ENCODE measurements around the gene PCDHB6.
"Not testable (repeated sequence)": the region's sequence is repeated elsewhere in the genome, so short reads cannot be mapped to it uniquely, and the experiment has no call there.

PCDHB6 gene

DNA sequence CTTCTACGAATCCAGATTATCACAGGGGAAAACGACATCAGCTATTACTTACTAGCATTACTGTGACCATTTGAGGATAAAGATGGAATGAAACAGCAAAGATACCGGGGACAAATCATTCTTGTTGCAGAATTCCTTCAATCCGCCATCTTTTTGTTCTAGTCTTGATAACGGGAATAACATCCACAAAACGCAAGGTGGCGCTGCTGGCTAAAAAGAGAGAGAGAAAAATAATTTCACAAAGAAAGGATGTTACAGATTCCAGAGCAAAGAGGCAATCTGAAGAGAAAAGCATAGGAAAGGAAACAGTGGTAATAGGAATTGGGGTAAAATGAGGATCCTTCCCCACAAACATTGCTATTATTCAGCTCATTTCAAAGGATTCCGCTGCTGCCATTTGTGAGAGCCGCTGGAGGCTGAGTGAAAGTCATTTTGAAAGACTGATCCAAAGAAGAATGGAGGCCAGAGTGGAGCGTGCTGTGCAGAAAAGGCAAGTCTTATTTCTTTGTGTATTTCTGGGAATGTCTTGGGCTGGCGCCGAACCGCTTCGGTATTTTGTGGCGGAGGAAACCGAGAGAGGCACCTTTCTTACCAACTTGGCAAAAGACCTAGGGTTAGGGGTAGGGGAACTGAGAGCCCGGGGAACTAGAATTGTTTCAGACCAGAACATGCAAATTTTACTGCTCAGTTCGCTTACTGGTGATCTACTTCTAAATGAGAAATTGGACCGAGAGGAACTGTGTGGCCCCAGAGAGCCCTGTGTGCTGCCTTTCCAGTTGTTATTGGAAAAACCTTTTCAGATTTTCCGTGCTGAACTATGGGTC lies 22.7 kb downstream of the PCDHB6 start, which contains the start of gene PCDHB7:
TSS of gene PCDHB7 (plus strand) at position 264 of the 824 bp plus-strand sequence. CDS start at position 456, 192 bp downstream.
- no peak for DNase-seq (ENCODE audit: low read depth)

- not testable (repeated sequence) for DNase-seq (ENCODE audit: low read depth)
Measured at GRCh38 chr5:141174291-141175104, 24.6 kb downstream of the PCDHB6 start.

- DNase-seq (ENCODE audit: low read depth), result no peak
Measured at GRCh38 chr5:141175933-141176332, 26.1 kb downstream of the PCDHB6 start.

GRCh38 chr5:141177577-141178191 lies 27.8 kb downstream of the PCDHB6 start, which contains the start of gene PCDHB8:
PCDHB8 (plus strand) TSS chr5:141177790; CDS start chr5:141178035, 245 bp downstream.
- not testable (repeated sequence) for DNase-seq (ENCODE audit: low read depth)

- not testable (repeated sequence) for DNase-seq (ENCODE audit: low read depth)
Measured at GRCh38 chr5:141179371-141179770, 29.5 kb downstream of the PCDHB6 start.

DNA sequence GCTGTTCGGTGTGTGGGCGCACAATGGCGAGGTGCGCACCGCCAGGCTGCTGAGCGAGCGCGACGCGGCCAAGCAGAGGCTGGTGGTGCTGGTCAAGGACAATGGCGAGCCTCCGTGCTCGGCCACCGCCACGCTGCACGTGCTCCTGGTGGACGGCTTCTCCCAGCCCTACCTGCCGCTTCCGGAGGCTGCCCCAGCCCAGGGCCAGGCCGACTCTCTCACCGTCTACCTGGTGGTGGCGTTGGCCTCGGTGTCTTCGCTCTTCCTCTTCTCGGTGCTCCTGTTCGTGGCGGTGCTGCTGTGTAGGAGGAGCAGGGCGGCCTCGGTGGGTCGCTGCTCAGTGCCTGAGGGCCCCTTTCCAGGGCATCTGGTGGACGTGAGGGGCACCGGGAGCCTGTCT lies 30.0 kb downstream of the PCDHB6 start:
- not testable (repeated sequence) for DNase-seq (ENCODE audit: low read depth)

- DNase-seq (ENCODE audit: low read depth), result no peak
Measured at GRCh38 chr5:141180313-141180712, 30.5 kb downstream of the PCDHB6 start.

DNA sequence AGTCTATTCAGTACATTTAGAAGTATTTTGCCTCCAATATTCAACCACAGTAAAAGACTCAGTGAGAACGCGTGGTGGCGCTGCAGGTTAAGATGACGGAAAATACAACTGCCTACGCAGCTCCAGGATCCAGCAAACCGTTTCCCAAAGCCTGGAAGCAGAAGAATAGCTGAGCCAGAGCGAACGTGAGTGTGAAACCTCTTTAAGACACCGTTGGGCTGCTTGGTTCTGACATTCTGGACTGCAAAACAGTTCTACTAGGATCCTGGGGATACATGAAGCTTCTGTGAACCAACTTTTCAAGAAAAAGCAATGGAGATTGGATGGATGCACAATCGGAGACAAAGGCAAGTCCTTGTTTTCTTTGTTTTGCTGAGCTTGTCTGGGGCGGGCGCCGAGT lies 32.4 kb downstream of the PCDHB6 start, which contains the start of gene PCDHB16:
TSS of gene PCDHB16 (plus strand) at position 140 of the 400 bp plus-strand sequence. CDS start at position 313, 173 bp downstream.
- no peak for DNase-seq (ENCODE audit: low read depth)

DNA sequence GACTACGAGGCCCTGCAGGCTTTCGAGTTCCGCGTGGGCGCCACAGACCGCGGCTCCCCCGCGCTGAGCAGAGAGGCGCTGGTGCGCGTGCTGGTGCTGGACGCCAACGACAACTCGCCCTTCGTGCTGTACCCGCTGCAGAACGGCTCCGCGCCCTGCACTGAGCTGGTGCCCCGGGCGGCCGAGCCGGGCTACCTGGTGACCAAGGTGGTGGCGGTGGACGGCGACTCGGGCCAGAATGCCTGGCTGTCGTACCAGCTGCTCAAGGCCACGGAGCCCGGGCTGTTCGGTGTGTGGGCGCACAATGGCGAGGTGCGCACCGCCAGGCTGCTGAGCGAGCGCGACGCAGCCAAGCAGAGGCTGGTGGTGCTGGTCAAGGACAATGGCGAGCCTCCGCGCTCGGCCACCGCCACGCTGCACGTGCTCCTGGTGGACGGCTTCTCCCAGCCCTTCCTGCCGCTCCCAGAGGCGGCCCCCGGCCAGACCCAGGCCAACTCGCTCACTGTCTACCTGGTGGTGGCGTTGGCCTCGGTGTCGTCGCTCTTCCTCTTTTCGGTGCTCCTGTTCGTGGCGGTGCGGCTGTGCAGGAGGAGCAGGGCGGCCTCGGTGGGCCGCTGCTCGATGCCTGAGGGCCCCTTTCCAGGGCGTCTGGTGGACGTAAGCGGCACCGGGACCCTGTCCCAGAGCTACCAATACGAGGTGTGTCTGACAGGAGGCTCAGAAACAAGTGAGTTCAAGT lies 34.4 kb downstream of the PCDHB6 start:
- DNase-seq (ENCODE audit: low read depth), result not testable (repeated sequence)

GRCh38 chr5:141186897-141187512 lies 37.1 kb downstream of the PCDHB6 start, which contains the start of gene PCDHB9:
PCDHB9 (plus strand) TSS chr5:141187161; CDS start chr5:141187319, 158 bp downstream.
- DNase-seq (ENCODE audit: low read depth), result no peak

GRCh38 chr5:141188682-141189081 lies 38.8 kb downstream of the PCDHB6 start:
- DNase-seq (ENCODE audit: low read depth), result not testable (repeated sequence)

- not testable (repeated sequence) for DNase-seq (ENCODE audit: low read depth)
Measured at GRCh38 chr5:141189131-141189530, 39.3 kb downstream of the PCDHB6 start.

DNA sequence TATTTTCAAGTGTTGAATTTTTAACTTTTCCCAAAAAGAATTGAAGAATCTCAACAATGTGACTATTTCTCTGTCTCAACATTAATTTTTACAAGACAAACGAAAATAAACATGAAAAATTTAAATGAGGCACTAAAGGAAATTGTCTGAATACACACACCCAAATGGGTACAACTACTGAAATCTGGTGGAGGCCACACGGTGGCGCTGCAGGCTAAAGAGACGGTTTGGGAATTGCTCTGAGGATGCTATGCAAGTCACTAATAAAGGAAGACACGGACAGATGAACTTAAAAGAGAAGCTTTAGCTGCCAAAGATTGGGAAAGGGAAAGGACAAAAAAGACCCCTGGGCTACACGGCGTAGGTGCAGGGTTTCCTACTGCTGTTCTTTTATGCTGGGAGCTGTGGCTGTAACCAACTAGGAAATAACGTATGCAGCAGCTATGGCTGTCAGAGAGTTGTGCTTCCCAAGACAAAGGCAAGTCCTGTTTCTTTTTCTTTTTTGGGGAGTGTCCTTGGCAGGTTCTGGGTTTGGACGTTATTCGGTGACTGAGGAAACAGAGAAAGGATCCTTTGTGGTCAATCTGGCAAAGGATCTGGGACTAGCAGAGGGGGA lies 42.4 kb downstream of the PCDHB6 start, which contains the start of gene PCDHB10:
TSS of gene PCDHB10 (plus strand) at position 244 of the 616 bp plus-strand sequence. CDS start at position 444, 200 bp downstream.
- DNase-seq (ENCODE audit: low read depth), result no peak

DNA sequence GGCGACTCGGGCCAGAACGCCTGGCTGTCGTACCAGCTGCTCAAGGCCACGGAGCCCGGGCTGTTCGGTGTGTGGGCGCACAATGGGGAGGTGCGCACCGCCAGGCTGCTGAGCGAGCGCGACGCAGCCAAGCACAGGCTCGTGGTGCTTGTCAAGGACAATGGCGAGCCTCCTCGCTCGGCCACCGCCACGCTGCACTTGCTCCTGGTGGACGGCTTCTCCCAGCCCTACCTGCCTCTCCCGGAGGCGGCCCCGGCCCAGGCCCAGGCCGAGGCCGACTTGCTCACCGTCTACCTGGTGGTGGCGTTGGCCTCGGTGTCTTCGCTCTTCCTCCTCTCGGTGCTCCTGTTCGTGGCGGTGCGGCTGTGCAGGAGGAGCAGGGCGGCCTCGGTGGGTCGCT lies 44.5 kb downstream of the PCDHB6 start:
- DNase-seq (ENCODE audit: low read depth), result not testable (repeated sequence)

DNA sequence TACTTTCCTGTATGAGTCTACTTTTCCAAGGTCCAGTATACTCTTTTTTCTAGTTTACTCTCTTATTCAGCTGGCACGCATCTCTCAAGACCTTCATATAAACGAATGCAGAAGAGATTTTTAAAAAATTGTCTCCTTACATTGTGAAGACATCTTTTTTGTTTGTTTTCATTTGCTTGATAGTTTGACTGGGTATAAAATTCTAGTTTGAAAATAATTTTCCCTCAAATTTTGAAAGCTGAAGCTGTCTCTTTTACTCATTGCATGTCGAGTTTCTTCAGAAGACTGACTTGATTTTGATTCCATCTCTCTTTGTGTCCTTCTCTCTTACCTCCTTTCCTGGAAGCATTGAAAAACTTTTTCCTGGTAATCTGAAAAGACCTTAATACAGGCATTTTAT lies 46.5 kb downstream of the PCDHB6 start:
- no peak for DNase-seq (ENCODE audit: low read depth)

DNA sequence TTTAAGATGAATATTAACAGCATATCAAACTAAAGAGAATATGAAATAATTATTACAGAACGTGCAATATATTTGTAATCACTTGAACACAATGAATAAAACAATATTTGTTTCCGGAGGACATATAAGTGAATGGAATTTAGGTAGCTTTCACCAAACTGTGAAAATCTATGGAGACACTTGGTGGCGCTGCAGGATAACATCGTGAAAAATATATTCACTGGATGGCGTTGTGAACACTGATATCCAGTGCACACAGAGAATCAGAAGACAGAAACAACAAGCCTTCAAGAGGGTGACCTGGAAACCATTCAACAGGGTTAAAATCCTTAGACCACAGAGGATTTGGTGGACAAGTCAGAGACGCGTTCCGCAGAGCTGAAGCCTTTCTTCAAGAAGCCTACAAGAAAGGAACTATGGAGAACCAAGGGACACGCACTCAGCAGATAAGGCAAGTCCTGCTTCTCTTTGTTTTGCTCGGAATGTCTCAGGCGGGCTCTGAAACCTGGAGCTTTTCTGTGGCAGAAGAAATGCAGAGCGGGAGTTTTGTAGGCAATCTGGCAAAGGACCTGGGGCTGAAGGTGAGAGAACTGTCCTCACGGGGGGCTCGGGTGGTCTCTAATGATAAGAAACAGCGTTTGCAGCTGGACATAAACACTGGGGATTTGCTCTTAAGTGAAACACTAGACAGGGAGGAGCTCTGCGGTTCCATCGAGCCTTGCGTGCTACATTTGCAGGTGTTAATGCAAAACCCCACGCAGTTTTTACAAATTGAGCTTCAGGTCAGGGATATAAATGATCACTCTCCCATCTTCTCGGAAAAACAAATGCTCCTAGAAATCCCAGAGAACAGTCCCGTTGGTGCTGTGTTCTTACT lies 49.7 kb downstream of the PCDHB6 start, which contains the start of gene PCDHB11:
TSS of gene PCDHB11 (plus strand) at position 269 of the 877 bp plus-strand sequence. CDS start at position 417, 148 bp downstream.
- no peak for DNase-seq (ENCODE audit: low read depth)

DNA sequence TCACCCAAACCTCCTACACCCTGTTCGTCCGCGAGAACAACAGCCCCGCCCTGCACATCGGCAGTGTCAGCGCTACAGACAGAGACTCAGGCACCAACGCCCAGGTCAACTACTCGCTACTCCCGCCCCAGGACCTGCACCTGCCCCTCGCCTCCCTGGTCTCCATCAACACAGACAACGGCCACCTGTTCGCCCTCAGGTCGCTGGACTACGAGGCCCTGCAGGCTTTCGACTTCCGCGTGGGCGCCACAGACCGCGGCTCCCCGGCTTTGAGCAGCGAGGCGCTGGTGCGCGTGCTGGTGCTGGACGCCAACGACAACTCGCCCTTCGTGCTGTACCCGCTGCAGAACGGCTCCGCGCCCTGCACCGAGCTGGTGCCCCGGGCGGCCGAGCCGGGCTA lies 51.3 kb downstream of the PCDHB6 start:
- DNase-seq (ENCODE audit: low read depth), result not testable (repeated sequence)

- DNase-seq (ENCODE audit: low read depth), result not testable (repeated sequence)
Measured at GRCh38 chr5:141201646-141202045, 51.8 kb downstream of the PCDHB6 start.
